OCI-M2 (cell line): Measurements from ENCODE around the gene ZNF181.

Experiments used
- DNase-seq: peaks from one replicate; lab custom pipeline; 2025; ENCODE audit not compliant: unreplicated experiment; lab: John Stamatoyannopoulos, UW

The ZNF181 gene

GRCh38 chr19:34757441-34757840, 23.4 kb downstream of the ZNF181 start:
- DNase-seq, result no peak

- DNase-seq, result no peak
Observed at GRCh38 chr19:34759218-34759917, 25.3 kb downstream of the ZNF181 start.

GRCh38 chr19:34766386-34766785, 32.3 kb downstream of the ZNF181 start:
- DNase-seq, result no peak

- no peak for DNase-seq
Observed at GRCh38 chr19:34767951-34768350, 33.9 kb downstream of the ZNF181 start.

- DNase-seq, result peak; percentile 98
Observed at GRCh38 chr19:34772697-34773554, 38.9 kb downstream of the ZNF181 start, which contains the start of gene ZNF599. TSS of gene ZNF599 (minus strand) at chr19:34773215. CDS start at chr19:34772841, 374 bp downstream.

- no peak for DNase-seq
Observed at GRCh38 chr19:34773555-34773864, 39.5 kb downstream of the ZNF181 start.

GRCh38 chr19:34774857-34775256, 40.8 kb downstream of the ZNF181 start:
- DNase-seq, result no peak

- no peak for DNase-seq
Observed at GRCh38 chr19:34778342-34778741, 44.3 kb downstream of the ZNF181 start.

GRCh38 chr19:34779652-34780051, 45.6 kb downstream of the ZNF181 start:
- no peak for DNase-seq

- no peak for DNase-seq
Observed at GRCh38 chr19:34786236-34786635, 52.2 kb downstream of the ZNF181 start.

- no peak for DNase-seq
Observed at GRCh38 chr19:34787059-34787824, 53.2 kb downstream of the ZNF181 start.

- no peak for DNase-seq
Observed at GRCh38 chr19:34788074-34788473, 54.0 kb downstream of the ZNF181 start.

- no peak for DNase-seq
Observed at GRCh38 chr19:34793565-34793964, 59.5 kb downstream of the ZNF181 start.

GRCh38 chr19:34794066-34794960, 60.3 kb downstream of the ZNF181 start:
- DNase-seq, result no peak
